Lung (tissue), 12 donors: ENCODE data around the gene CMTM5. TPM values are rescaled to one million over a fixed set of nuclear protein-coding genes. Genes with fewer than 3 reads are reported as not detected.

Experiments used
- ATAC-seq: fragments of 200-7000 bp; cut with Tn5 transposase; one replicate; pipeline ENCODE4 v1.9.1; 2020; ENCODE audit warnings: moderate number of reproducible peaks; ENCODE audit not compliant: insufficient read depth, low FRiP score
- DNase-seq, 3 donors: peaks; one replicate each; pipeline ENCODE4 v3.0.0-alpha.2; 2013 to 2017
- H3K27ac ChIP-seq, 2 donors: one replicate each; pipeline ENCODE4 v1.5.1; 2013; ENCODE audit warnings: mild to moderate bottlenecking in 2 of 2, moderate library complexity in 2 of 2, control low read depth in 1 of 2, inconsistent platforms in 1 of 2, low read depth in 1 of 2, low read length in 1 of 2
- H3K27me3 ChIP-seq, 3 donors: one replicate each; pipeline ENCODE4 v1.5.1; 2013; ENCODE audit warnings: low read length in 2 of 3; ENCODE audit not compliant: control insufficient read depth in 3 of 3, insufficient read depth in 3 of 3
- H3K36me3 ChIP-seq, 4 donors: one replicate each; pipeline ENCODE4 v1.5.1; 2013; ENCODE audit warnings: low read length in 4 of 4, mild to moderate bottlenecking in 1 of 4, moderate library complexity in 1 of 4; ENCODE audit not compliant: control insufficient read depth in 4 of 4, insufficient read depth in 4 of 4
- H3K4me1 ChIP-seq, 5 donors: one replicate each; pipeline ENCODE4 v1.5.1; 2013; ENCODE audit warnings: low read length in 5 of 5, mild to moderate bottlenecking in 2 of 5, moderate library complexity in 1 of 5; ENCODE audit not compliant: control insufficient read depth in 5 of 5, insufficient read depth in 5 of 5
- H3K4me3 ChIP-seq: one replicate; pipeline ENCODE4 v1.5.1; 2013; ENCODE audit warnings: mild to moderate bottlenecking, control low read depth, moderate library complexity
- H3K9ac ChIP-seq, 2 donors: one replicate each; pipeline ENCODE4 v1.5.1; 2013; ENCODE audit warnings: low read length in 2 of 2, control low read depth in 1 of 2; ENCODE audit not compliant: insufficient read depth in 1 of 2
- H3K9me3 ChIP-seq, 4 donors: one replicate each; pipeline ENCODE4 v1.5.1; 2013; ENCODE audit warnings: low read length in 3 of 4, mild to moderate bottlenecking in 1 of 4, moderate library complexity in 1 of 4; ENCODE audit not compliant: control insufficient read depth in 4 of 4, insufficient read depth in 3 of 4
- CTCF ChIP-seq: IDR thresholded peaks from 2 replicates; pipeline ENCODE4 v1.5.1; 2012; ENCODE audit warnings: mild to moderate bottlenecking; ENCODE audit errors: control extremely low read depth, extremely low read depth
- WGBS, 2 donors: extraction: QIAGEN DNeasy Blood & Tissue Kit; methylation state at CpG; one replicate each; pipeline ENCODE4 v1.1.7; 2013; 5-methylcytosine and 5-hydroxymethylcytosine counted together
- polyA plus RNA-seq, 2 donors: library from polyadenylated mRNA; stranded (reverse); fragments of 200-250 nt; gene quantifications; one replicate each; pipeline ENCODE4 v1.2.1, GENCODE V29; 2013
- total RNA-seq, 2 donors: library from RNA; depleted of rRNA in 1 of 2; stranded (reverse); fragments of >200 nt in 1 of 2; gene quantifications; one replicate each; pipeline ENCODE4 v1.2.1, GENCODE V29; 2014 to 2021
- donor health status: control.
- donor health status: control.
- donor health status: Bipolar disorder and iron deficiency.
- donor health status: healthy.
- donor health status: DM: yes; HTN: yes; CAD: no.

The CMTM5 gene
- total and polyA plus RNA-seq, 4 donors: 0.55 to 3.3 (median 1.4) TPM

GRCh38 chr14:23353433-23353780 lies 23.4 kb upstream of the CMTM5 start:
- H3K4me3 ChIP-seq: no peak overlapping the region
- no peaks in the 10 kb centered on the region for H3K27me3 ChIP-seq
- peaks cover 0 to 10% (median 6%) of the 10 kb centered on the region in 5 donors for H3K4me1 ChIP-seq
- no peak overlapping the region for H3K9ac ChIP-seq
- no peak for ATAC-seq
- no peak for DNase-seq
- no peak for TF ChIP-seq CTCF
- no peaks in the 10 kb centered on the region for H3K9me3 ChIP-seq
- 74 to 81% methylated on average over 5 of the region's 5 CpGs for WGBS, 2 donors
- H3K27ac ChIP-seq: no peak overlapping the region
- peaks cover 0 to 13% (median under 1%) of the 10 kb centered on the region in 4 donors for H3K36me3 ChIP-seq

GRCh38 chr14:23354990-23355389 lies 21.9 kb upstream of the CMTM5 start:
- 84 to 86% methylated on average over 6 of the region's 6 CpGs for WGBS, 2 donors
- no peak for ATAC-seq
- Histone ChIP-seq H3K4me1 (peaks cover 0 to 10% (median 6%) of the 10 kb centered on the region in 5 donors), H3K9ac (no peak overlapping the region), H3K9me3 (no peaks in the 10 kb centered on the region), H3K4me3 (no peak overlapping the region), H3K27me3 (no peaks in the 10 kb centered on the region), H3K27ac (no peak overlapping the region), H3K36me3 (peaks cover 0 to 14% (median 4%) of the 10 kb centered on the region in 4 donors)
- no peak for DNase-seq
- TF ChIP-seq CTCF: no peak

GRCh38 chr14:23355871-23356435 lies 20.9 kb upstream of the CMTM5 start:
- WGBS, 2 donors: 90 to 91% methylated on average over 6 of the region's 6 CpGs
- Histone ChIP-seq H3K36me3 (peaks cover 0 to 20% (median 6%) of the 10 kb centered on the region in 4 donors), H3K27me3 (no peaks in the 10 kb centered on the region), H3K4me3 (no peak overlapping the region), H3K27ac (no peak overlapping the region), H3K9ac (no peak overlapping the region), H3K9me3 (no peaks in the 10 kb centered on the region), H3K4me1 (peaks cover 0 to 10% (median 6%) of the 10 kb centered on the region in 5 donors)
- TF ChIP-seq CTCF: no peak
- DNase-seq: no peak
- no peak for ATAC-seq

- Histone ChIP-seq H3K4me3 (no peak overlapping the region), H3K27me3 (no peaks in the 10 kb centered on the region), H3K9ac (no peak overlapping the region), H3K27ac (no peak overlapping the region), H3K4me1 (peaks cover 0 to 14% (median 5%) of the 10 kb centered on the region in 5 donors), H3K9me3 (no peaks in the 10 kb centered on the region), H3K36me3 (peaks cover 0 to 23% (median 9%) of the 10 kb centered on the region in 4 donors)
- no peak for ATAC-seq
- DNase-seq: no peak
- TF ChIP-seq CTCF: no peak
- WGBS, 2 donors: 94 to 96% methylated on average over 4 of the region's 4 CpGs
Measured at GRCh38 chr14:23356662-23357061, 20.2 kb upstream of the CMTM5 start.
